ENCODE results near the gene ZPR1.
"Not testable (repeated sequence)": the region's sequence is repeated elsewhere in the genome, so short reads cannot be mapped to it uniquely, and the experiment has no call there.

The ZPR1 gene

GRCh38 chr11:116787786-116788486 lies at the start of gene ZPR1:
TSS of gene ZPR1 (minus strand) at chr11:116788023. CDS start at chr11:116787990, 33 bp downstream.
- peak; percentile 75 to 76 for DNase-seq (ENCODE audit: low read depth in 2 of 2)

- DNase-seq (ENCODE audit: low read depth in 2 of 2), result no peak
Measured at GRCh38 chr11:116836632-116836991, 48.8 kb upstream of the ZPR1 start.

GRCh38 chr11:116835791-116836631 lies 48.2 kb upstream of the ZPR1 start:
- peak; percentile 52 to 74 for DNase-seq (ENCODE audit: low read depth in 2 of 2)

GRCh38 chr11:116835042-116835772 lies 47.4 kb upstream of the ZPR1 start:
- DNase-seq (ENCODE audit: low read depth in 2 of 2), result no peak

- DNase-seq (ENCODE audit: low read depth in 2 of 2), result not testable (repeated sequence)
Measured at GRCh38 chr11:116834535-116835041, 46.8 kb upstream of the ZPR1 start.

GRCh38 chr11:116833816-116834534 lies 46.2 kb upstream of the ZPR1 start:
- DNase-seq (ENCODE audit: low read depth in 2 of 2), result no peak

- DNase-seq (ENCODE audit: low read depth in 2 of 2), result no peak
Measured at GRCh38 chr11:116833491-116833815, 45.6 kb upstream of the ZPR1 start.

- DNase-seq (ENCODE audit: low read depth in 2 of 2), result no peak
Measured at GRCh38 chr11:116832350-116833290, 44.8 kb upstream of the ZPR1 start.

GRCh38 chr11:116831790-116832349 lies 44.0 kb upstream of the ZPR1 start:
- DNase-seq (ENCODE audit: low read depth in 2 of 2), result no peak

GRCh38 chr11:116830184-116830912 lies 42.5 kb upstream of the ZPR1 start:
- no peak for DNase-seq (ENCODE audit: low read depth in 2 of 2)

- DNase-seq (ENCODE audit: low read depth in 2 of 2), result no peak
Measured at GRCh38 chr11:116829525-116830183, 41.8 kb upstream of the ZPR1 start, which contains the start of gene APOC3. TSS of gene APOC3 (plus strand) at chr11:116829907. CDS start at chr11:116830583, 676 bp downstream.

GRCh38 chr11:116828632-116829524 lies 41.1 kb upstream of the ZPR1 start:
- DNase-seq (ENCODE audit: low read depth in 2 of 2), result no peak

GRCh38 chr11:116827461-116827860 lies 39.6 kb upstream of the ZPR1 start:
- DNase-seq (ENCODE audit: low read depth in 2 of 2), result no peak

GRCh38 chr11:116826751-116827431 lies 39.1 kb upstream of the ZPR1 start:
- DNase-seq (ENCODE audit: low read depth in 2 of 2), result no peak

- no peak for DNase-seq (ENCODE audit: low read depth in 2 of 2)
Measured at GRCh38 chr11:116825854-116826750, 38.3 kb upstream of the ZPR1 start.

- DNase-seq (ENCODE audit: low read depth in 2 of 2), result no peak
Measured at GRCh38 chr11:116825434-116825833, 37.6 kb upstream of the ZPR1 start.

Measured in stimulated activated CD8-positive, alpha-beta memory T cell treated with anti-CD3 and anti-CD28 coated beads, Interleukin-7, amount 100 ng/mL, for 4 hours (primary cell).